Central memory CD4-positive, alpha-beta T cell (primary cell): ENCODE data around the gene CACNA1B.
"Not testable (repeated sequence)": the region's sequence is repeated elsewhere in the genome, so short reads cannot be mapped to it uniquely, and the experiment has no call there.

Experiments used
- DNase-seq: peaks from one replicate; pipeline ENCODE4 v3.0.0; 2022
- total RNA-seq, 3 experiments: gene quantifications; one replicate each; lab custom pipeline; 2026; lab: John Stamatoyannopoulos, UW

The CACNA1B gene
- total RNA-seq, result 0.07 to 0.77 (median 0.22) reads per million in 3 experiments

DNA sequence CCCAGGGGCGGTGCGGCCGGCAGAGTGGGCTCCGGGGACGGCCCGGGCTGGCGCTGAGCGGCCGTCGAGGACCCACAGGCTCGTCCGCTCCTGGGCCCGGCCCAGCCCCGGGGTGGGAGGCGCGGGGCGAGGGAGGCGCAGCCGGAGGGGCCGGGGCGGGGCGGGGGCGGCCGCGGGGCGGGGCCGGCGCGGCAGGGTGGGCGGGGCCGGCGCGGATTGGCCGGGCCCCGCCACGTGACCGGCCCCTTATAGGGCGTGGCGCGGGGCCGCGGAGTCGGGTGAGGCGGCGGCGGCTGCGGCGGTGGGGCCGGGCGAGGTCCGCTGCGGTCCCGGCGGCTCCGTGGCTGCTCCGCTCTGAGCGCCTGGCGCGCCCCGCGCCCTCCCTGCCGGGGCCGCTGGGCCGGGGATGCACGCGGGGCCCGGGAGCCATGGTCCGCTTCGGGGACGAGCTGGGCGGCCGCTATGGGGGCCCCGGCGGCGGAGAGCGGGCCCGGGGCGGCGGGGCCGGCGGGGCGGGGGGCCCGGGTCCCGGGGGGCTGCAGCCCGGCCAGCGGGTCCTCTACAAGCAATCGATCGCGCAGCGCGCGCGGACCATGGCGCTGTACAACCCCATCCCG, at the start of gene CACNA1B:
TSS of gene CACNA1B (plus strand) at position 277 of the 617 bp plus-strand sequence. CDS start at position 429, 152 bp downstream.
- DNase-seq, result not testable (repeated sequence)

GRCh38 chr9:137827908-137828526, 49.6 kb upstream of the CACNA1B start:
- no peak for DNase-seq

- no peak for DNase-seq
These were observed 48.9 kb upstream of the CACNA1B start for GRCh38 chr9:137828527-137829259.

- DNase-seq, result no peak
These were observed 48.2 kb upstream of the CACNA1B start for GRCh38 chr9:137829260-137829996.

- no peak for DNase-seq
These were observed 45.3 kb upstream of the CACNA1B start for GRCh38 chr9:137832191-137832700.

- DNase-seq, result no peak
These were observed 44.6 kb upstream of the CACNA1B start for GRCh38 chr9:137832830-137833590.

DNA sequence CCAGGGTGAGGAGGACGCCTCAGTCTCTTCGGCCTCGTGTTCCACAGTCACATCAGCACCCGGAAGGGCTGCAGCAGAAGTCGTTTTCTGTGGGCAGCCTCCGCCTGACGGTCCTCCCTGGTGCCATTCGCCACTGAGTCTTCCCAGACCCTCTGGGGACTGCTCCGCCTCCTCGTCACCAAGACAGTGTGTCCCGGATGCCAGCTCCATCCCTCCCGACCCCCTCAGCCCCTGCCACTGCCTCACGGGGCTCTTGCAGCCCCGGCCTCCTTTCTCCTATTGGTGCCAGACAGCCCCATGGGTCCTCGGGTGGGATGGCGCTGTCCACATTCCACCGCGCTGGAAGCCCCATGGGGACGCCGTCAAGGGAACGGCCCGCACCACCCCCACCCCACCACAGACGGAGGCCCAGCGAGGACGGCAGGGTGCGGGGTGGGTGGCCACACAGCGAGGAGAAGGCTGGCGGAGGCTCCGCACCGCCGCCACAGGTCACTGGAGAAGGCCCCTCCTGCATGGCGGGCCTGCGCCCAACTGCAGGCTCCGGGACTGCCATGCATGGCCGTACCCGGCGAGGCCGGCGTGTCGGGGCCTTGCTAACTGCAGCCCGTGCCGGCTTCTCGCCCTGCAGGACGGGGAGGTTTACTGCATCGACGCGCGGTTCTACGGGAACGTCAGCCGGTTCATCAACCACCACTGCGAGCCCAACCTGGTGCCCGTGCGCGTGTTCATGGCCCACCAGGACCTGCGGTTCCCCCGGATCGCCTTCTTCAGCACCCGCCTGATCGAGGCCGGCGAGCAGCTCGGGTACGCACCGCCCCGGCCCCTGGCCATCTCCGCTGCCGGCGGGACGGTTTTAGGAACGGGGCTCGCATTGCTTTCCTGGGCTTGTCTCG, 43.6 kb upstream of the CACNA1B start:
- no peak for DNase-seq

DNA sequence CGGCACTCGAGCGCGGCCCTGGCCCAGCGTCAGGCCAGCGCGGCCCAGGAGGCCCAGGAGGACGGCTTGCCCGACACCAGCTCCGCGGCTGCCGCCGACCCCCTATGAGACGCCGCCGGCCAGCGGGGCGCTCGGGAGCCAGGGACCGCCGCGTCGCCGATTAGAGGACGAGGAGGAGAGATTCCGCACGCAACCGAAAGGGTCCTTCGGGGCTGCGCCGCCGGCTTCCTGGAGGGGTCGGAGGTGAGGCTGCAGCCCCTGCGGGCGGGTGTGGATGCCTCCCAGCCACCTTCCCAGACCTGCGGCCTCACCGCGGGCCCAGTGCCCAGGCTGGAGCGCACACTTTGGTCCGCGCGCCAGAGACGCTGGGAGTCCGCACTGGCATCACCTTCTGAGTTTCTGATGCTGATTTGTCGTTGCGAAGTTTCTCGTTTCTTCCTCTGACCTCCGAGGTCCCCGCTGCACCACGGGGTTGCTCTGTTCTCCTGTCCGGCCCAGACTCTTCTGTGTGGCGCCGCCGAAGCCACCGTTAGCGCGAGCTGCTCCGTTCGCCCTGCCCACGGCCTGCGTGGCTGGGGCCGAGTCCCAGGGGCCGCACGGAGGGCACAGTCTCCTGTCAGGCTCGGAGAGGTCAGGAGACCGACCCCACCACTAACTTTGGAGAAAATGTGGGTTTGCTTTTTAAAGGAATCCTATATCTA, 42.6 kb upstream of the CACNA1B start:
- no peak for DNase-seq

GRCh38 chr9:137836151-137836830, 41.3 kb upstream of the CACNA1B start:
- DNase-seq, result no peak

- no peak for DNase-seq
These were observed 40.7 kb upstream of the CACNA1B start for GRCh38 chr9:137836831-137837241.

GRCh38 chr9:137837345-137838278, 40.0 kb upstream of the CACNA1B start:
- no peak for DNase-seq

DNA sequence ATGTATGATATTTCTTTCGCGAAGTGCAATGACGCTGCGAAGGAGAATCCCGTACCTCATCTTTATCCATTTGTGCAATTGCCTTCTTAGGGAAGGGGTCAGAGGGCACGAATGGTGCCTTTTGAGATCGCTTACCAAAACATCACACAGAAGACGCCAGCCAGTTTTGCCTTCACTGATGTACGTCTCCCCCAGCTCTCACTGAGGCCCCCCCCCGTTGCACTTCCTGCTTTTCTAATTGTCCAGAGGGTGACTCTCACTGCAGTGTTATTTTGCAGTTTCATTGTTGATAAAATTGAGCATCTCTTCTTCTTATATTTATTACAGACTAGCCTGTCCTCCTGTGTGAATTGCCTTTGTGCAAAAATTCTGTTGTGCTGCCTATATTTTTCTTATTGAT, 39.0 kb upstream of the CACNA1B start:
- no peak for DNase-seq

GRCh38 chr9:137843355-137843754, 34.2 kb upstream of the CACNA1B start:
- no peak for DNase-seq

DNA sequence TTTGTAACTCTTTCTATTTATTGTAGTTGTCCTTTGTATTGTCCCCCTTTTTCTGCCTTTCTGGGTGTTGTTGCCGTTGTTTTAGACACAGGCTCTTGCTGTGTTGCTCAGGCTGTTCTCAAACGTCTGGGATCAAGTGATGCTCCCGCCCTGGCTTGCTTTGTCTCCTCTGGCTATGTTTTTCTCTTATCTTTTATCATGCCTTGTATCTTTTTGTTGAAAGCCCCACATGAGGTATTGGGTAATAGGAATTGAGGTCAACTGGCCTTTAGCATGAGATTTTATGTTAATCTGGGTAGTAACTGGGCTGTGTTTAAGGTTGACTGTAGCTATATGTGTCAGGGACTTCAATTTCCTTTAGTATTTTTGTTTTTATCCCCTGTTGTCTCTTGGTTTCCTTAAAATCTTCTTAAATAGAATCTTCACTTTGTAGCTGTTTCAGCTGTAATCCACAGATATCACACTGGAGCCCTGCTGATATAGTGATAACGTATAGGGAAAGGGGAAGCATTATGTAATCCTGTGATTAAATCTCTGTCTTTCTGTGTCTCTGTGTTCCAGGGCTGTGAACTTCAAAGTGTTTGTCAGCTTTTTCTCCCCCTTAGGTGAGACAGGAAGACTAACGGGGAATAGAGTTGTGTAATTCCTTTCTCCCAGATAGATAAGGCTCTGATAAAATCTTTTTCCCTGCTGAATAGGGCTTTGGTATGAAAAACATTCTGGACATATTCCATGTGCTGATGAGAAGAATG, 25.9 kb upstream of the CACNA1B start:
- no peak for DNase-seq

GRCh38 chr9:137853392-137853995, 24.1 kb upstream of the CACNA1B start:
- no peak for DNase-seq

- DNase-seq, result no peak
These were observed 17.2 kb upstream of the CACNA1B start for GRCh38 chr9:137860361-137860760.

GRCh38 chr9:137865581-137866145, 11.9 kb upstream of the CACNA1B start:
- no peak for DNase-seq
